Gastroesophageal sphincter (tissue), 3 donors: ENCODE results near the gene MGAT5B.

Experiments used
- CTCF ChIP-seq, 4 experiments: fragments of 200-600 bp in 2 of 4; fragments of 450-650 bp in 2 of 4; sonication (generic) in 1 of 4; IDR thresholded peaks; one replicate each; pipeline ENCODE4 v1.5.1; 2017 to 2019; ENCODE audit warnings: antibody characterized with exemption in 4 of 4, mild to moderate bottlenecking in 2 of 4, moderate library complexity in 2 of 4
- EP300 ChIP-seq: sonication (generic); formaldehyde crosslinking; IDR thresholded peaks from one replicate; pipeline ENCODE4 v1.6.1; 2017; ENCODE audit warnings: antibody characterized with exemption, mild to moderate bottlenecking

GRCh38 chr17:76887802-76888201, 19.6 kb downstream of the MGAT5B start:
- no peak for TF ChIP-seq CTCF (IDR thresholded peaks at IDR 0.05)
- TF ChIP-seq EP300, result no peak
